ENCODE results near the gene F10.

F10 gene

GRCh38 chr13:113155201-113155600 lies 32.6 kb downstream of the F10 start:
- H3K27me3 Mint-ChIP-seq (ENCODE audit: low read depth, poor library complexity), result peaks cover 43% of the 10 kb centered on the region
- no peak overlapping the region for H3K27ac Mint-ChIP-seq
- TF ChIP-seq CTCF (IDR thresholded peaks at IDR 0.05), result no peak
- peaks cover 28% of the 10 kb centered on the region for H3K9me3 Mint-ChIP-seq
- H3K4me1 Mint-ChIP-seq, result peaks cover 73% of the 10 kb centered on the region
- DNase-seq, result no peak
- H3K36me3 Mint-ChIP-seq (ENCODE audit: low read depth), result peaks cover 13% of the 10 kb centered on the region
- H3K4me3 Mint-ChIP-seq, result no peak overlapping the region

- TF ChIP-seq CTCF (IDR thresholded peaks at IDR 0.05), result no peak
- Mint-ChIP-seq H3K4me3 (no peak overlapping the region), H3K9me3 (peaks cover 28% of the 10 kb centered on the region), H3K27ac (no peak overlapping the region), H3K36me3 (ENCODE audit: low read depth) (peaks cover 13% of the 10 kb centered on the region), H3K27me3 (ENCODE audit: low read depth, poor library complexity) (peaks cover 45% of the 10 kb centered on the region), H3K4me1 (peaks cover 68% of the 10 kb centered on the region)
- no peak for DNase-seq
These were observed 33.5 kb downstream of the F10 start for GRCh38 chr13:113155982-113156655.

- peaks cover 13% of the 10 kb centered on the region for H3K36me3 Mint-ChIP-seq (ENCODE audit: low read depth)
- peaks cover 36% of the 10 kb centered on the region for H3K27me3 Mint-ChIP-seq (ENCODE audit: low read depth, poor library complexity)
- TF ChIP-seq CTCF (IDR thresholded peaks at IDR 0.05), result no peak
- H3K4me3 Mint-ChIP-seq, result peak overlapping the region; percentile 21
- peaks cover 28% of the 10 kb centered on the region for H3K9me3 Mint-ChIP-seq
- H3K4me1 Mint-ChIP-seq, result peaks cover 60% of the 10 kb centered on the region
- no peak for DNase-seq
- no peak overlapping the region for H3K27ac Mint-ChIP-seq
These were observed 34.8 kb downstream of the F10 start for GRCh38 chr13:113157206-113157928.

GRCh38 chr13:113157929-113158747 lies 35.5 kb downstream of the F10 start, which contains the start of gene PROZ:
TSS of gene PROZ (plus strand) at chr13:113158648. CDS start at chr13:113158661, 13 bp downstream.
- H3K27ac Mint-ChIP-seq, result no peak within 1 kb of the TSS
- DNase-seq, result no peak
- H3K36me3 Mint-ChIP-seq (ENCODE audit: low read depth), result peaks cover 13% of the 10 kb centered on the region
- H3K4me1 Mint-ChIP-seq, result peaks cover 55% of the 10 kb centered on the region
- H3K4me3 Mint-ChIP-seq, result peak within 1 kb of the TSS; percentile 48
- TF ChIP-seq CTCF (IDR thresholded peaks at IDR 0.05), result no peak
- H3K27me3 Mint-ChIP-seq (ENCODE audit: low read depth, poor library complexity), result peaks cover 33% of the 10 kb centered on the region
- peaks cover 28% of the 10 kb centered on the region for H3K9me3 Mint-ChIP-seq

- Mint-ChIP-seq H3K9me3 (peaks cover 28% of the 10 kb centered on the region), H3K27me3 (ENCODE audit: low read depth, poor library complexity) (peaks cover 35% of the 10 kb centered on the region), H3K4me3 (no peak overlapping the region), H3K36me3 (ENCODE audit: low read depth) (peaks cover 13% of the 10 kb centered on the region), H3K27ac (no peak overlapping the region), H3K4me1 (peaks cover 60% of the 10 kb centered on the region)
- no peak for TF ChIP-seq CTCF (IDR thresholded peaks at IDR 0.05)
- DNase-seq, result no peak
These were observed 36.3 kb downstream of the F10 start for GRCh38 chr13:113158946-113159345.

All from nephron progenitor cell (in vitro differentiated cells).